ENCODE results near the gene RPS29. TPM values are rescaled to one million over a fixed set of nuclear protein-coding genes. Genes with fewer than 3 reads are reported as not detected.

The RPS29 gene
- total and polyA plus RNA-seq, 10 donors: 1,240 to 11,620 (median 4,157) TPM

DNA sequence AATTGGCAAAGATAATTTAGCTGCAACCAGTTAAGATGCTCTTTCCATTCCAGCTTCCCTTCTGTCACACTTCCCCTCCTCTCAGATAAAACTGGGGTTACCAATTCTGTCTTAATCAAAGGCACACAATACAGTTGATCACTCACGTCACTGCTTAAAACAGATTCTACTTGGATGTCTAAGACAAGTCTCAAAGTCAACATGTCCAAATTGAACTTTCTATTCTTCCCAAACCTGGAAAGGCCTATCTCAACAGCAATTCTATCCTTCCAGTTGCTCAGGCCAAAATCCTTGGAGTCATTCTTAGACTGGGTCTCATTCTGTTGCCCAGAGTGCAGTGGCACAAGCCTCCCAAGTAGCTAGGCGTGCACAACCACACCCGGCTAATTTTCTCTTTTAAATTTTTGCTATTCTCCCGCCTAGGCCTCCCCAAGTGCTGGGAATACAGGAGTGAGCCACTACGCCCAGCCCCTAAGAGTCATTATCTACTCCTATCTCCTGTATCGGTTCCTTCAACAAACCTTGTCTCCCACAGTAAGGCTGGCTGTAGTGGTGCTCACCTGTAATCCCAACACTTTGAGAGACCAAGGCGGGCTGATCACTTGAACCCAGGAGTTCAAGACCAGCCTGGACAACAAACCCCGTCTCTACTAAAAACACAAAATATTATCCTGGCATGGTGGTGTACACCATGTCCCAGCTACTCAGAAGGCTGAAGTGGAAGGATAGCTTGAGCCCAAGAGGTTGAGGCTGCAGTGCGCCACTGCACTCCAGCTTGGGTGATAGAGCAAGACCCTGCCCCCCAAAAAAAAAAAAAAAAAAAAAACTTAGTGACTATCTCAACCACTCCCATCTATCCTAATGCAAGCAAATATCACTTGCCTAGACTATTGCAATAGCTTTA, 4.7 kb downstream of the RPS29 start:
- Histone ChIP-seq H3K36me3 (peaks cover 0 to 55% (median 32%) of the 10 kb centered on the region in 6 donors), H3K27me3 (replicated peaks in 1 of 7) (no peaks in the 10 kb centered on the region), H3K9me3 (no peaks in the 10 kb centered on the region), H3K4me1 (peaks cover 21 to 64% (median 39%) of the 10 kb centered on the region in 6 donors), H3K4me3 (no peak overlapping the region), H3K27ac (no peak overlapping the region)
- 75 to 92% (median 85%) methylated on average over 9 of the region's 9 CpGs for WGBS, 5 donors
- DNase-seq: no peak
- no peak for TF ChIP-seq POLR2A (IDR thresholded peaks at IDR 0.05)
- no peak for TF ChIP-seq CTCF (IDR thresholded peaks at IDR 0.05 in 8 of 11, conservative IDR thresholded peaks at IDR 0.05 in 3 of 11)
- intact Hi-C loops (cut with DNase I; ENCODE audit: low total_unique reads): no loop called here

GRCh38 chr14:49579841-49580240, 6.3 kb downstream of the RPS29 start:
- no peak for TF ChIP-seq POLR2A (IDR thresholded peaks at IDR 0.05)
- TF ChIP-seq POLR2AphosphoS5 (IDR thresholded peaks at IDR 0.05): no peak
- no peak for TF ChIP-seq CTCF (IDR thresholded peaks at IDR 0.05 in 8 of 11, conservative IDR thresholded peaks at IDR 0.05 in 3 of 11)
- Histone ChIP-seq H3K4me1 (peaks cover 19 to 54% (median 32%) of the 10 kb centered on the region in 6 donors), H3K27ac (no peak overlapping the region), H3K27me3 (replicated peaks in 1 of 7) (no peaks in the 10 kb centered on the region), H3K36me3 (peaks cover 0 to 70% (median 39%) of the 10 kb centered on the region in 6 donors), H3K4me3 (no peak overlapping the region), H3K9me3 (no peaks in the 10 kb centered on the region)
- WGBS, 5 donors: 76 to 95% (median 89%) methylated on average over 2 of the region's 2 CpGs
- intact Hi-C loops (cut with DNase I; ENCODE audit: low total_unique reads): no loop called here
- no peak for DNase-seq

- DNase-seq: no peak
- Histone ChIP-seq H3K36me3 (peaks cover 0 to 68% (median 31%) of the 10 kb centered on the region in 6 donors), H3K4me1 (peaks cover 5 to 37% (median 15%) of the 10 kb centered on the region in 6 donors), H3K27me3 (replicated peaks in 1 of 7) (no peaks in the 10 kb centered on the region), H3K4me3 (no peak overlapping the region), H3K27ac (no peak overlapping the region), H3K9me3 (no peaks in the 10 kb centered on the region)
- intact Hi-C loops (cut with DNase I; ENCODE audit: low total_unique reads): no loop called here
- 97 to 100% (median 98%) methylated on average over 1 of the region's 1 CpG for WGBS, 5 donors
- TF ChIP-seq POLR2AphosphoS5 (IDR thresholded peaks at IDR 0.05) (no peak), CTCF (IDR thresholded peaks at IDR 0.05 in 8 of 11, conservative IDR thresholded peaks at IDR 0.05 in 3 of 11) (no peak), POLR2A (IDR thresholded peaks at IDR 0.05) (no peak)
These were observed 8.0 kb downstream of the RPS29 start for GRCh38 chr14:49578141-49578540.

- H3K9me3 ChIP-seq: peaks cover 0 to 13% (median 10%) of the 10 kb centered on the region in 8 donors
- no peak overlapping the region for H3K4me3 ChIP-seq
- TF ChIP-seq POLR2A (IDR thresholded peaks at IDR 0.05): no peak
- no peak for TF ChIP-seq POLR2AphosphoS5 (IDR thresholded peaks at IDR 0.05)
- no peak for TF ChIP-seq CTCF (IDR thresholded peaks at IDR 0.05 in 8 of 11, conservative IDR thresholded peaks at IDR 0.05 in 3 of 11)
- 89 to 96% (median 93%) methylated on average over 5 of the region's 5 CpGs for WGBS, 5 donors
- no peaks in the 10 kb centered on the region for H3K27me3 ChIP-seq (replicated peaks in 1 of 7)
- no peaks in the 10 kb centered on the region for H3K4me1 ChIP-seq
- DNase-seq: no peak
- peaks cover 0 to 62% (median 22%) of the 10 kb centered on the region in 6 donors for H3K36me3 ChIP-seq
- H3K27ac ChIP-seq: no peak overlapping the region
- intact Hi-C loops (cut with DNase I; ENCODE audit: low total_unique reads): no loop called here
These were observed 12.1 kb downstream of the RPS29 start for GRCh38 chr14:49574038-49574437.
